Measurements from ENCODE around the gene ZNF746. TPM values are rescaled to one million over a fixed set of nuclear protein-coding genes. Genes with fewer than 3 reads are reported as not detected.

The ZNF746 gene
- total RNA-seq, 1 donor from 2014 or later = 20.6 TPM

DNA sequence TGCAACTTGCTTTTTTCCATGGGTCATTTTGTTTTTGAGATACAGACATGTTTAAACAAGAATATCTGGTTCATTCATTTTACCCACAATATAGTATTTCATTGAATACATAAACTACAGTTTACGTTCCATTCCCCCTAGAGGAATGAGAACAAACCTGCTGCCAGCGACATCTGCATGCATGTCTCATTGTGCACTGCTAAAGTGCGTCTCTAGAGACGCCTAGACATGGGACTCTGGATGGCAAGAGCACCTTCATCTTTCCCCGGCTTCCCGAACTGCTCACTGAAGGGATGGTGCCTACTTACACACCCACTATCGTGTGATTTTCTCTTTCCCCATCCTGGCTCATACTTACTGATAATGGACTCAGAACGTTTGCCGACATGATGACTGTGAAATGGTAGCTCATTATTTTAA, 35.5 kb downstream of the ZNF746 start:
- Histone ChIP-seq H3K4me1 (peaks cover 19% of the 10 kb centered on the region), H3K36me3 (no peaks in the 10 kb centered on the region), H3K4me3 (no peak overlapping the region), H3K9me3 (no peaks in the 10 kb centered on the region), H3K27ac (no peak overlapping the region), H3K27me3 (ENCODE audit: low read depth) (no peaks in the 10 kb centered on the region)
- intact Hi-C loops (cut with DNase I) = no loop called here
- TF ChIP-seq, protein P1, sequence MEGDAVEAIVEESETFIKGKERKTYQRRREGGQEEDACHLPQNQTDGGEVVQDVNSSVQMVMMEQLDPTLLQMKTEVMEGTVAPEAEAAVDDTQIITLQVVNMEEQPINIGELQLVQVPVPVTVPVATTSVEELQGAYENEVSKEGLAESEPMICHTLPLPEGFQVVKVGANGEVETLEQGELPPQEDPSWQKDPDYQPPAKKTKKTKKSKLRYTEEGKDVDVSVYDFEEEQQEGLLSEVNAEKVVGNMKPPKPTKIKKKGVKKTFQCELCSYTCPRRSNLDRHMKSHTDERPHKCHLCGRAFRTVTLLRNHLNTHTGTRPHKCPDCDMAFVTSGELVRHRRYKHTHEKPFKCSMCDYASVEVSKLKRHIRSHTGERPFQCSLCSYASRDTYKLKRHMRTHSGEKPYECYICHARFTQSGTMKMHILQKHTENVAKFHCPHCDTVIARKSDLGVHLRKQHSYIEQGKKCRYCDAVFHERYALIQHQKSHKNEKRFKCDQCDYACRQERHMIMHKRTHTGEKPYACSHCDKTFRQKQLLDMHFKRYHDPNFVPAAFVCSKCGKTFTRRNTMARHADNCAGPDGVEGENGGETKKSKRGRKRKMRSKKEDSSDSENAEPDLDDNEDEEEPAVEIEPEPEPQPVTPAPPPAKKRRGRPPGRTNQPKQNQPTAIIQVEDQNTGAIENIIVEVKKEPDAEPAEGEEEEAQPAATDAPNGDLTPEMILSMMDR (IDR thresholded peaks at IDR 0.05) = no peak
- DNase-seq = no peak
- ATAC-seq = no peak

DNA sequence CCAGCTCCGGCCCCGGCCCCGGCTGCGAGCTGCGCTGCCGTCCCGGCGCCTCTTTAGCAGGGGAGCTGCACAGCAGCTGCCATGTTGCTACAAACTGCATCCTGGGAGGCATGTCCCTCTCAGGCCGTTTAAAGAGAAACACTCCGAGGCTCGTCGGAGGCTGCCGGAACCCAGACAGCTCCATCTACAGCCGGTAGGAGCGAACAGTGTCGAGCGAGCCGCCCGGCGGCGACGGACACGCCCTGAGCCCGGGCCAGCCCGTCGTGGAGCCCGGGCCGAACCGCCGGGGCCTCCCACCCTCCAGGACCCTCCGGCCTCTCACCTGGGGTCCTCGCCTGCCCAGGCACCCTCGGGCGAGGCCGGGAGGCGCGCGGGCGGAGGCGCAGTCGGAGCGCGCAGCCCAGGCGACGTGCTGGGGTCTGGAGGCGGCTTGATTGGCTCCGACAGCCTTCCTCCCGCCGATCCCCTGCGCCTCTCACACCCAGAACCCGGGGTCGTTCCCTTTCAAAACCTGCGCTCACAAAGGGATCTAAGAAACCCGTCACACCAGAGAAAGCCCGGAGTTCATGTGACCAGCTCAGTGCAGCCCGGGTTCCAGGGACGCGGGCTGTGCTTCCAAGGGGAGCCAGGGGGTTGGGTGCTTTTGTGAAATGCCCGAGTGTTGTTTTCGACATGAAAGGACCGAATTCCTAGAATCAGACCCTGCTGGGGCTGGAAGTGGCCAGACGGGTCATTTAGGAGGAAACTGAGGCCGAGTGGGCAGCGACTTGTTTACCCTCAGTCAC, 36.9 kb downstream of the ZNF746 start, which contains the start of gene ZNF777:
TSS of gene ZNF777 (minus strand) at position 570 of the 785 bp plus-strand sequence. CDS start 5,040 bp downstream, outside the sequence.
- Histone ChIP-seq H3K27me3 (ENCODE audit: low read depth) (no peaks in the 10 kb centered on the region), H3K9me3 (no peaks in the 10 kb centered on the region), H3K4me3 (peak within 1 kb of the TSS; percentile 76), H3K4me1 (peaks cover 19% of the 10 kb centered on the region), H3K27ac (peak within 1 kb of the TSS; percentile 84), H3K36me3 (peaks cover 7% of the 10 kb centered on the region)
- peak; percentile 90 for DNase-seq
- ATAC-seq = peak; percentile 98 to 99
- TF ChIP-seq, protein P1 (IDR thresholded peaks at IDR 0.05) = peak; percentile 59
- intact Hi-C loops (cut with DNase I) = no loop called here

DNA sequence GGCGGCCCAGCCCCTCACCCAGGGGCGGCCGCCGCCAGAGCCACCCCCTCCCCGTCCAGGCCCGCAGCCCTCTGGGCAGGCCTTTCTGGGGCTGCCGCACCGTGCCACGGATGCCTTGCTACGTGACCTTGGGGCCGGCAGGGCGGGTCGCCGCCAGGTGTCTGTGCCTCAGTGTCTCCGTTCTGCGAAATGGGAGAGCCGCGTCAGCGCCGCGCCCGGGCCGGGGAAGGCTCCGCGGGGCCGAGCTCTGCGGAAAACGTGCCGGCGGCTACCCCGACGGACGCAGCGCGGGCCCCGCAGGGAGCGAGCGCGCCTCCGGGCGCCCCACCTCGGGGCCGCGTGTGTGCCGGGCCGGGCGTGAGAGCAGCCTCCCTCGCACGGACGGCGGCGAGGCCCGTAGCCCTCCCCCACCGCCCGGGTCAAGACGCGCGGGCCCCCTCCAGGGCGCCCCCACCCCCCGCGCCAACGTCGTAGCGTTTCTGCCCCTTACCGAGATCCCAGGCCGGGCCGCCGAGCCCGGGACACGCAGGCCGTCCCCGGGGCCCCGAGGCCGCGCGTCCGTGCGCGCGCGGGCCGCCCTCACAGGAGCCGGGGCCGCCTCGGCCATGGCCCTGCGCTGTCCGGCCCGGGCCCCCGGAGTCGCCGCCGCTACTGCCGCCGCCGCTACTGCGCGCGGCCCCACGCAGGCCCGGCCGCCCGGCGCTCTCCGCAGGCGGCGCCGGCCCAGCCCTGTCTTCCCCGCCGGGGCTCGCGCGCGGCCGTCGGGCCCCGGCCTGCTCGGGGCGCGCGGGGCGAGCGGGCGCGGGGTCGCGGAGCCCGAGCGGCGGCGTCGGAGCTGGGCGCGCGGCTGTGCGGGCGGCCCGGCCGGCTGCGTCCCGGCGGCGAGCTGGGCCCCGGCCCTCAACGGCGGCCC, 37.8 kb downstream of the ZNF746 start:
- intact Hi-C loops (cut with DNase I) = no loop called here
- Histone ChIP-seq H3K4me3 (peak overlapping the region; percentile 76), H3K27me3 (ENCODE audit: low read depth) (no peaks in the 10 kb centered on the region), H3K27ac (no peak overlapping the region), H3K9me3 (no peaks in the 10 kb centered on the region), H3K36me3 (peaks cover 16% of the 10 kb centered on the region), H3K4me1 (peaks cover 19% of the 10 kb centered on the region)
- DNase-seq = no peak
- ATAC-seq = peak; percentile 41 to 43
- TF ChIP-seq, protein P1 (IDR thresholded peaks at IDR 0.05) = no peak

DNA sequence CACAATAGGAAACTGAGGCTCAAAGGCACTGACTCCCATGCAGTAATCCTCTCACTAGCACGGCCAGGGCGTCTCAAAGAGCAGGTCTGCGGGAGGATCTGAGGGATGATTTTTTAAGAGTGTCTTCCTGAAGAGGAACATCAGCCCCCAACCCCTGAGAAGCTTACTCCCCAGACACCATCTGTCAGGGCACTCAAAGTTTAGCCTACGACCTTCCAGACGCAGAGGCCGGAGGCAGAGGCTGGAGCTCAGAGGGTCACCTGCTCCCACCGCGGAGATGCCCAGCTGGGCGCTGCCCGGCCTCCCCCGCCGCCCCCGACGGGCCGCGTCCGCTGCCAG, 38.4 kb downstream of the ZNF746 start:
- peaks cover 19% of the 10 kb centered on the region for H3K4me1 ChIP-seq
- ATAC-seq (no peak), DNase-seq (no peak)
- no peak overlapping the region for H3K27ac ChIP-seq
- TF ChIP-seq, protein P1 (IDR thresholded peaks at IDR 0.05) = no peak
- no peaks in the 10 kb centered on the region for H3K9me3 ChIP-seq
- no peaks in the 10 kb centered on the region for H3K27me3 ChIP-seq (ENCODE audit: low read depth)
- H3K4me3 ChIP-seq = peak overlapping the region; percentile 65
- peaks cover 22% of the 10 kb centered on the region for H3K36me3 ChIP-seq
- intact Hi-C loops (cut with DNase I) = no loop called here

DNA sequence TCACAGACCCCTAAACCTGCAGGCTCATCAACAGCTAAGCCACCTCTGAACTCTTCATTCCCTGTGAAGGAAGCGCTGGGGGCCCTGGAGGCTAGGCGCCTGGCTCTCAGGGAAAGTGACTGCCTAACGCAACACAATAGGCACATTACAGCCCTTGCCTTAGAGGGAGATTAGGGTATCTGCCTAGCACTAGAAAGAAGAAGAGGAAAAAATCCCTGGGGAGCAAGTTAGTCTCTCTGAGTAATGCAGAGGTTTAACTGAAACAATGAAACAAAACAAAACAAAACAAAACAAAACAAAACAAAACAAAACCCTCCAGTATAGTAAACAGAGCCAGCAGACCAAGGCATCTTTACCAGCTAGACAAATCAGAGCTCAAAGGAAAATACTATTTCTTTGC, 39.4 kb downstream of the ZNF746 start:
- TF ChIP-seq, protein P1 (IDR thresholded peaks at IDR 0.05) = no peak
- Histone ChIP-seq H3K4me1 (peaks cover 19% of the 10 kb centered on the region), H3K27ac (no peak overlapping the region), H3K9me3 (no peaks in the 10 kb centered on the region), H3K27me3 (ENCODE audit: low read depth) (no peaks in the 10 kb centered on the region), H3K4me3 (no peak overlapping the region), H3K36me3 (peaks cover 31% of the 10 kb centered on the region)
- ATAC-seq = no peak
- no peak for DNase-seq
- intact Hi-C loops (cut with DNase I) = no loop called here
